NB4 (cell line): ENCODE measurements around the gene HMG20B.
"Not testable (repeated sequence)": the region's sequence is repeated elsewhere in the genome, so short reads cannot be mapped to it uniquely, and the experiment has no call there.

ENCODE experiments used
- DNase-seq: peaks from one replicate; pipeline ENCODE4 v3.0.0; 2010; ENCODE audit warnings: low read depth
- H3K4me3 ChIP-seq: one replicate; pipeline ENCODE4 v1.5.1; 2011; ENCODE audit warnings: mild to moderate bottlenecking, low read depth, low read length, moderate library complexity
- CTCF ChIP-seq: IDR thresholded peaks from one replicate; pipeline ENCODE4 v1.5.1; 2012; ENCODE audit warnings: low read depth, low read length
- MAX ChIP-seq: IDR thresholded peaks from 2 replicates; pipeline ENCODE4 v1.6.1; 2011; ENCODE audit warnings: low read depth, low read length
- MYC ChIP-seq: IDR thresholded peaks from 2 replicates; pipeline ENCODE4 v1.6.1; 2011; ENCODE audit warnings: low read depth, low read length
- POLR2A ChIP-seq: IDR thresholded peaks from 2 replicates; pipeline ENCODE4 v1.6.1; 2011; ENCODE audit warnings: mild to moderate bottlenecking; ENCODE audit not compliant: insufficient read length; ENCODE audit errors: extremely low read depth

Gene HMG20B

GRCh38 chr19:3575949-3576673, 3.4 kb downstream of the HMG20B start:
- TF ChIP-seq POLR2A = no peak
- no peak for TF ChIP-seq MYC
- TF ChIP-seq MAX = no peak
- no peak for DNase-seq
- H3K4me3 ChIP-seq = no peak overlapping the region

GRCh38 chr19:3576696-3577443, 4.1 kb downstream of the HMG20B start:
- TF ChIP-seq CTCF (no peak), POLR2A (no peak), MAX (no peak)
- no peak overlapping the region for H3K4me3 ChIP-seq
- DNase-seq = no peak

- H3K4me3 ChIP-seq = no peak overlapping the region
- TF ChIP-seq MYC = no peak
- no peak for TF ChIP-seq POLR2A
- TF ChIP-seq MAX = no peak
- no peak for TF ChIP-seq CTCF
- DNase-seq = no peak
Observed at GRCh38 chr19:3577723-3578344, 5.1 kb downstream of the HMG20B start.

GRCh38 chr19:3578390-3578789, 5.6 kb downstream of the HMG20B start:
- H3K4me3 ChIP-seq = no peak overlapping the region
- DNase-seq = no peak

GRCh38 chr19:3580156-3580934, 7.6 kb downstream of the HMG20B start:
- TF ChIP-seq CTCF = no peak
- no peak for TF ChIP-seq MYC
- TF ChIP-seq MAX = no peak
- no peak for TF ChIP-seq POLR2A
- no peak overlapping the region for H3K4me3 ChIP-seq
- DNase-seq = no peak

More at GRCh38 chr19:3578390-3578789, 5.6 kb downstream of the HMG20B start:
- no peak for TF ChIP-seq POLR2A

- not testable (repeated sequence) for DNase-seq, H3K4me3 ChIP-seq
Observed at GRCh38 chr19:3581792-3582191, 9.0 kb downstream of the HMG20B start.

GRCh38 chr19:3584036-3584802, 11.5 kb downstream of the HMG20B start:
- DNase-seq, H3K4me3 ChIP-seq: not testable (repeated sequence)
